ENCODE measurements around the gene GYG2.

The GYG2 gene

GRCh38 chrX:2819345-2820135 is 9.2 kb upstream of the GYG2 start:
- DNase-seq: peak in 1 of 2 experiments; percentile 13

GRCh38 chrX:2820136-2820771 is 8.5 kb upstream of the GYG2 start:
- no peak for DNase-seq

GRCh38 chrX:2823795-2824386 is 4.8 kb upstream of the GYG2 start:
- no peak for DNase-seq

GRCh38 chrX:2824886-2825285 is 3.8 kb upstream of the GYG2 start:
- DNase-seq: no peak

GRCh38 chrX:2828959-2829411 is 255 bp downstream of the GYG2 start:
- peak; percentile 2 to 14 for DNase-seq

- peak in 1 of 2 experiments; percentile 18 for DNase-seq
These were observed 928 bp downstream of the GYG2 start for GRCh38 chrX:2829469-2830246.

GRCh38 chrX:2831471-2832228 is 2.9 kb downstream of the GYG2 start:
- no peak for DNase-seq

GRCh38 chrX:2837961-2838360 is 9.2 kb downstream of the GYG2 start:
- DNase-seq: no peak

- no peak for DNase-seq
These were observed 12.2 kb downstream of the GYG2 start for GRCh38 chrX:2840961-2841360.

GRCh38 chrX:2841537-2841936 is 12.8 kb downstream of the GYG2 start:
- no peak for DNase-seq

GRCh38 chrX:2846992-2847391 is 18.3 kb downstream of the GYG2 start:
- no peak for DNase-seq

- no peak for DNase-seq
These were observed 20.2 kb downstream of the GYG2 start for GRCh38 chrX:2848871-2849301.

- no peak for DNase-seq
These were observed 26.2 kb downstream of the GYG2 start for GRCh38 chrX:2854918-2855317.

GRCh38 chrX:2855761-2856160 is 27.0 kb downstream of the GYG2 start:
- no peak for DNase-seq

GRCh38 chrX:2857566-2857965 is 28.8 kb downstream of the GYG2 start:
- DNase-seq: no peak

- no peak for DNase-seq
These were observed 30.6 kb downstream of the GYG2 start for GRCh38 chrX:2859197-2859797.

GRCh38 chrX:2862404-2862803 is 33.7 kb downstream of the GYG2 start:
- no peak for DNase-seq

- no peak for DNase-seq
These were observed 34.9 kb downstream of the GYG2 start for GRCh38 chrX:2863646-2864045.

- no peak for DNase-seq
These were observed 38.5 kb downstream of the GYG2 start for GRCh38 chrX:2867206-2867605.

GRCh38 chrX:2870650-2871049 is 41.9 kb downstream of the GYG2 start:
- DNase-seq: no peak

GRCh38 chrX:2871831-2872230 is 43.1 kb downstream of the GYG2 start:
- DNase-seq: no peak

- DNase-seq: no peak
These were observed 44.0 kb downstream of the GYG2 start for GRCh38 chrX:2872671-2873277.
